HEK293 (cell line): ENCODE data around the gene RPGRIP1L.

Experiments
- CTCF ChIA-PET: fragments of 350-600 bp; formaldehyde crosslinking; extraction: SDS; loops from one replicate; lab custom pipeline; 2021; ENCODE audit warnings: antibody characterized with exemption; lab: Yijun Ruan, JAX
- POLR2A ChIA-PET: fragments of 300-600 bp; formaldehyde crosslinking; extraction: SDS; loops from one replicate; lab custom pipeline; 2020; ENCODE audit warnings: antibody characterized with exemption, inconsistent platforms; lab: Yijun Ruan, JAX
- H3K27ac ChIP-seq: fragments of 200-500 bp; sonication (Bioruptor generic); 2 replicates; pipeline ENCODE4 v1.5.1; 2014; ENCODE audit warnings: low read depth, low read length, control low read depth, inconsistent platforms; ENCODE audit errors: extremely low read depth
- H3K36me3 ChIP-seq, 2 experiments: fragments of 200-500 bp in 1 of 2; sonication (Bioruptor generic) in 1 of 2; 1 replicate in 1 of 2; 2 replicates in 1 of 2; pipeline ENCODE4 v1.5.1; 2014 to 2017; ENCODE audit warnings: inconsistent platforms in 2 of 2, low read length in 2 of 2; ENCODE audit not compliant: control insufficient read depth in 2 of 2, insufficient read depth in 1 of 2
- H3K4me1 ChIP-seq: fragments of 200-500 bp; sonication (Bioruptor generic); 2 replicates; pipeline ENCODE4 v1.5.1; 2014; ENCODE audit warnings: mild to moderate bottlenecking, low read length, inconsistent platforms; ENCODE audit not compliant: control insufficient read depth, insufficient read depth
- H3K4me3 ChIP-seq: 2 replicates; pipeline ENCODE4 v1.5.1; 2011; ENCODE audit warnings: low read depth, mild to moderate bottlenecking, control low read depth, low read length, moderate library complexity
- H3K9me3 ChIP-seq: fragments of 200-500 bp; sonication (Bioruptor generic); 2 replicates; pipeline ENCODE4 v1.5.1; 2014; ENCODE audit warnings: low read depth, low read length, inconsistent platforms; ENCODE audit not compliant: control insufficient read depth, insufficient read depth
- GFI1B ChIP-seq: fragments of 450-650 bp; formaldehyde crosslinking; IDR thresholded peaks from 2 replicates; pipeline ENCODE4 v1.5.1; 2016; ENCODE audit warnings: missing biosample characterization, missing genetic modification characterization
- KLF16 ChIP-seq: fragments of 450-650 bp; formaldehyde crosslinking; IDR thresholded peaks from 2 replicates; pipeline ENCODE4 v1.5.1; 2017; ENCODE audit warnings: missing biosample characterization, missing genetic modification characterization
- KLF9 ChIP-seq: fragments of 450-650 bp; formaldehyde crosslinking; IDR thresholded peaks from 2 replicates; pipeline ENCODE4 v1.5.1; 2016; ENCODE audit warnings: missing biosample characterization, missing genetic modification characterization, low read depth
- MEIS1 ChIP-seq: sonication (generic); formaldehyde crosslinking; IDR thresholded peaks from 2 replicates; pipeline ENCODE4 v1.8.1; 2022; ENCODE audit warnings: missing genetic modification reagents, mild to moderate bottlenecking, borderline replicate concordance
- RBAK ChIP-seq: fragments of 450-650 bp; formaldehyde crosslinking; IDR thresholded peaks from 2 replicates; pipeline ENCODE4 v1.5.1; 2016; ENCODE audit warnings: missing biosample characterization, missing genetic modification characterization
- SALL2 ChIP-seq: fragments of 450-650 bp; formaldehyde crosslinking; IDR thresholded peaks from 2 replicates; pipeline ENCODE4 v1.5.0; 2017; ENCODE audit warnings: missing biosample characterization, mild to moderate bottlenecking, missing genetic modification characterization, borderline replicate concordance
- SETDB1 ChIP-seq: IDR thresholded peaks from one replicate; pipeline ENCODE4 v1.6.1; 2017; ENCODE audit warnings: mild to moderate bottlenecking, low read length, moderate library complexity, mixed read lengths; ENCODE audit not compliant: insufficient read length
- TCF7L2 ChIP-seq: IDR thresholded peaks from 2 replicates; pipeline ENCODE4 v1.6.1; 2011; ENCODE audit warnings: low read depth, mild to moderate bottlenecking, inconsistent platforms, low read length, moderate library complexity, borderline replicate concordance
- TRIM28 ChIP-seq: IDR thresholded peaks from 2 replicates; pipeline ENCODE4 v1.6.1; 2011; ENCODE audit warnings: low read length, control low read depth, borderline replicate concordance
- YY1 ChIP-seq: fragments of 450-650 bp; formaldehyde crosslinking; IDR thresholded peaks from 2 replicates; pipeline ENCODE4 v1.5.1; 2018; ENCODE audit warnings: missing biosample characterization, missing genetic modification characterization
- ZFP69B ChIP-seq: fragments of 450-650 bp; formaldehyde crosslinking; IDR thresholded peaks from 2 replicates; pipeline ENCODE4 v1.5.1; 2016; ENCODE audit warnings: missing biosample characterization, missing genetic modification characterization
- ZNF16 ChIP-seq: fragments of 450-650 bp; formaldehyde crosslinking; IDR thresholded peaks from 2 replicates; pipeline ENCODE4 v1.5.1; 2016; ENCODE audit warnings: low read depth, missing biosample characterization, missing genetic modification characterization
- ZNF184 ChIP-seq: fragments of 450-650 bp; IDR thresholded peaks from 2 replicates; pipeline ENCODE4 v1.5.1; 2018; ENCODE audit warnings: missing biosample characterization, mild to moderate bottlenecking, missing genetic modification characterization
- ZNF211 ChIP-seq: fragments of 450-650 bp; formaldehyde crosslinking; IDR thresholded peaks from 2 replicates; pipeline ENCODE4 v1.5.1; 2016; ENCODE audit warnings: low read depth, missing biosample characterization, missing genetic modification characterization
- ZNF292 ChIP-seq: fragments of 450-650 bp; formaldehyde crosslinking; IDR thresholded peaks from 2 replicates; pipeline ENCODE4 v1.5.1; 2016; ENCODE audit warnings: low read depth, missing biosample characterization, missing genetic modification characterization, borderline replicate concordance
- ZNF311 ChIP-seq: fragments of 450-650 bp; formaldehyde crosslinking; IDR thresholded peaks from 2 replicates; pipeline ENCODE4 v1.5.1; 2017; ENCODE audit warnings: missing biosample characterization, missing genetic modification characterization, borderline replicate concordance
- ZNF37A ChIP-seq: fragments of 450-650 bp; IDR thresholded peaks from 2 replicates; pipeline ENCODE4 v1.5.1; 2018; ENCODE audit warnings: missing biosample characterization, missing genetic modification characterization
- ZNF549 ChIP-seq: fragments of 450-650 bp; IDR thresholded peaks from 2 replicates; pipeline ENCODE4 v1.5.1; 2018; ENCODE audit warnings: missing biosample characterization, missing genetic modification characterization, mild to moderate bottlenecking, inconsistent platforms, moderate library complexity
- ZNF585B ChIP-seq: fragments of 450-650 bp; formaldehyde crosslinking; IDR thresholded peaks from 2 replicates; pipeline ENCODE4 v1.5.1; 2016; ENCODE audit warnings: missing biosample characterization, missing genetic modification characterization
- ZNF677 ChIP-seq: fragments of 450-650 bp; IDR thresholded peaks from 2 replicates; pipeline ENCODE4 v1.5.0; 2018; ENCODE audit warnings: missing biosample characterization, mild to moderate bottlenecking, missing genetic modification characterization, moderate library complexity
- ZNF777 ChIP-seq: fragments of 450-650 bp; formaldehyde crosslinking; IDR thresholded peaks from 2 replicates; pipeline ENCODE4 v1.5.1; 2017; ENCODE audit warnings: missing biosample characterization, missing genetic modification characterization, borderline replicate concordance
- ZNF785 ChIP-seq: fragments of 450-650 bp; formaldehyde crosslinking; IDR thresholded peaks from 2 replicates; pipeline ENCODE4 v1.5.1; 2016; ENCODE audit warnings: missing biosample characterization, missing genetic modification characterization
- TF ChIP-seq, protein P1 (sequence below): fragments of 450-650 bp; formaldehyde crosslinking; IDR thresholded peaks from 2 replicates; pipeline ENCODE4 v1.5.1; 2016; ENCODE audit warnings: missing biosample characterization, missing genetic modification characterization
- TF ChIP-seq, protein P2 (sequence below): fragments of 450-650 bp; formaldehyde crosslinking; IDR thresholded peaks from 2 replicates; pipeline ENCODE4 v1.5.1; 2016; ENCODE audit warnings: missing biosample characterization, missing genetic modification characterization
- TF ChIP-seq, protein P3 (sequence below): fragments of 450-650 bp; IDR thresholded peaks from 2 replicates; pipeline ENCODE4 v1.5.1; 2018; ENCODE audit warnings: missing biosample characterization, missing genetic modification characterization

Gene RPGRIP1L

DNA sequence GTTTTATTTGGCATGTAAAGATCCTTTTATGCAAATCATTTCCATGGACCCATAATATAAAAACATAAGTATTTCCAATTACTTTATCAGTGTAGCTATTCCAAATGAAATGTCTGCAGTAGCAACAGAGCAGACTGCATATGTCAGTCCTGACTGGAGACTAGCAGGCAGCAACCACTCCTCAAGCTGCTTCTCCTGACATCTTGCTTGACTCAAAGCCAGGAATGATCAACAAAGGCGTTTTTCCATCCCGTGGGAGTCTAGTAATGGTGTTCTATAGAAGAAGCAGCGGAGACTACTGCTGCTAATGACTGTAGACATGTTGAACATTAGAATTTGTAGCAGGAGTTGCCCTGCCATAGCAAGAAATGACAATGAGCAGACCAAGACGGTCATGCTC is 127.4 kb downstream of the RPGRIP1L start (continued):
- no peak for TF ChIP-seq YY1 (tag by site-specific recombination)
- TF ChIP-seq, protein P1, sequence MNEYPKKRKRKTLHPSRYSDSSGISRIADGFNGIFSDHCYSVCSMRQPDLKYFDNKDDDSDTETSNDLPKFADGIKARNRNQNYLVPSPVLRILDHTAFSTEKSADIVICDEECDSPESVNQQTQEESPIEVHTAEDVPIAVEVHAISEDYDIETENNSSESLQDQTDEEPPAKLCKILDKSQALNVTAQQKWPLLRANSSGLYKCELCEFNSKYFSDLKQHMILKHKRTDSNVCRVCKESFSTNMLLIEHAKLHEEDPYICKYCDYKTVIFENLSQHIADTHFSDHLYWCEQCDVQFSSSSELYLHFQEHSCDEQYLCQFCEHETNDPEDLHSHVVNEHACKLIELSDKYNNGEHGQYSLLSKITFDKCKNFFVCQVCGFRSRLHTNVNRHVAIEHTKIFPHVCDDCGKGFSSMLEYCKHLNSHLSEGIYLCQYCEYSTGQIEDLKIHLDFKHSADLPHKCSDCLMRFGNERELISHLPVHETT (tag by site-specific recombination) = no peak

DNA sequence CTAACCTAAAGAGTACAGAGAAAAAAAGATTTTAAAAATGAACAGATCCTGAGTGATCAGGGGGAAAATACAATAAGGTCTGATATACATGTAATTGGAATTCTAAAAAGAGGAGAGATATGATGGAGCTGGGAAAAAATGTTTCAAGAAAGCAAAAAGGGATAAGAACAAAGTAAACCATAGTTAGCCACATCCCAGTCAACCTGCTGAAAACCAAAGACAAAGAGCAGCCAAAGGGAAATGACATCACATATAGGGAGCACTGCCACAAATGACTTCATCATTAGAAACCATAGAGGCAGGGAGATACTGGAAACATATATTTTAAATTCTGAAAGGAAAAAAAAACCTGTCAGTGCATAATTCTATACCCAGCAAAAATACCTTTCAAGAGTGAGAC is 131.9 kb downstream of the RPGRIP1L start:
- TF ChIP-seq MEIS1 (CRISPR knock-in tag) = no peak
- TF ChIP-seq KLF16 (tag by site-specific recombination) = no peak
- no peak for TF ChIP-seq KLF9 (tag by site-specific recombination)
- TF ChIP-seq SETDB1 = peak; percentile 57
- TF ChIP-seq ZNF292 = no peak
- no peak for TF ChIP-seq ZNF585B
- TF ChIP-seq ZNF211 (tag by site-specific recombination) = no peak
- H3K4me3 ChIP-seq = no peak overlapping the region
- ChIA-PET POLR2A (no interaction called here), CTCF (no interaction called here)
- no peaks in the 10 kb centered on the region for H3K4me1 ChIP-seq
- H3K36me3 ChIP-seq = no peaks in the 10 kb centered on the region
- no peak overlapping the region for H3K27ac ChIP-seq
- no peaks in the 10 kb centered on the region for H3K9me3 ChIP-seq

DNA sequence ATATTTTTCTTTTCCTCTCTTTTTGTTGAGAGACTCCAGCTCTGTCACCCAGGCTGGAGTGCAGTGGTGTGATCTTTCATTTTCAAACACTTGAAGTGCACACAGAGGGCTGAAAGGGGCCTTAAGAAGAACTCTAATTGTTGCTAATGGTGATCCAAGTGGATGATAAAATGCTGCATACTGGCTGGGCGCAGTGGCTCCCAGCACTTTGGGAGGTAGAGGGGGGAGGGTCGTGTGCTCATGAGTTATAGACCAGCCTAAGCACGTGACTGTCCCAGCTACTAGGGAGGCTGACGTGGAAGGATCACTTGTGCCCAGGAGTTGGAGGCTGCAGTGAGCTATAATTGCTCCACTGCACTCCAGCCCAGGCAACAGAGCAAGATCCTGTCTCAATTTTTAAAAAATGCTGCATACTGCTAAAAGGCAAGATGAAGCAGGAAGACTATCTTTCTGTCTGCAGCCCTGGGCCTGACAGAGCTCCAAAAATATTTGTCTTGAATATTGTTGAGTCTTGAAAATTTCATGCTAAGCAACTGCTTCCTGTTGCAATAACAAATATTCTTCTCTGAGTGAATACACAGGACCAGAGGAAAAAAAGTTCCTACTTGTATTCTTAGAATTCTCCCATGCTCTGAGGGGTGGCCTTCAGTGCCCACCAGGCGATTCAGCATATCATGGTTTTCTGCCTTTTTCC is 137.0 kb downstream of the RPGRIP1L start:
- H3K4me1 ChIP-seq = no peaks in the 10 kb centered on the region
- H3K27ac ChIP-seq = no peak overlapping the region
- TF ChIP-seq, protein P2, sequence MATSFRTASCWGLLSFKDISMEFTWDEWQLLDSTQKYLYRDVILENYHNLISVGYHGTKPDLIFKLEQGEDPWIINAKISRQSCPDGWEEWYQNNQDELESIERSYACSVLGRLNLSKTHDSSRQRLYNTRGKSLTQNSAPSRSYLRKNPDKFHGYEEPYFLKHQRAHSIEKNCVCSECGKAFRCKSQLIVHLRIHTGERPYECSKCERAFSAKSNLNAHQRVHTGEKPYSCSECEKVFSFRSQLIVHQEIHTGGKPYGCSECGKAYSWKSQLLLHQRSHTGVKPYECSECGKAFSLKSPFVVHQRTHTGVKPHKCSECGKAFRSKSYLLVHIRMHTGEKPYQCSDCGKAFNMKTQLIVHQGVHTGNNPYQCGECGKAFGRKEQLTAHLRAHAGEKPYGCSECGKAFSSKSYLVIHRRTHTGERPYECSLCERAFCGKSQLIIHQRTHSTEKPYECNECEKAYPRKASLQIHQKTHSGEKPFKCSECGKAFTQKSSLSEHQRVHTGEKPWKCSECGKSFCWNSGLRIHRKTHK (tag by site-specific recombination) = no peak
- TF ChIP-seq ZFP69B (no peak), ZNF777 (tag by site-specific recombination) (no peak), TRIM28 (no peak), ZNF549 (tag by site-specific recombination) (no peak), ZNF16 (tag by site-specific recombination) (no peak), ZNF677 (tag by site-specific recombination) (no peak), ZNF785 (no peak), RBAK (tag by site-specific recombination) (no peak), MEIS1 (CRISPR knock-in tag) (no peak), ZNF311 (tag by site-specific recombination) (no peak), TCF7L2 (no peak), ZNF184 (tag by site-specific recombination) (no peak), GFI1B (tag by site-specific recombination) (no peak), SALL2 (tag by site-specific recombination) (no peak), ZNF37A (tag by site-specific recombination) (no peak)
- TF ChIP-seq, protein P3, sequence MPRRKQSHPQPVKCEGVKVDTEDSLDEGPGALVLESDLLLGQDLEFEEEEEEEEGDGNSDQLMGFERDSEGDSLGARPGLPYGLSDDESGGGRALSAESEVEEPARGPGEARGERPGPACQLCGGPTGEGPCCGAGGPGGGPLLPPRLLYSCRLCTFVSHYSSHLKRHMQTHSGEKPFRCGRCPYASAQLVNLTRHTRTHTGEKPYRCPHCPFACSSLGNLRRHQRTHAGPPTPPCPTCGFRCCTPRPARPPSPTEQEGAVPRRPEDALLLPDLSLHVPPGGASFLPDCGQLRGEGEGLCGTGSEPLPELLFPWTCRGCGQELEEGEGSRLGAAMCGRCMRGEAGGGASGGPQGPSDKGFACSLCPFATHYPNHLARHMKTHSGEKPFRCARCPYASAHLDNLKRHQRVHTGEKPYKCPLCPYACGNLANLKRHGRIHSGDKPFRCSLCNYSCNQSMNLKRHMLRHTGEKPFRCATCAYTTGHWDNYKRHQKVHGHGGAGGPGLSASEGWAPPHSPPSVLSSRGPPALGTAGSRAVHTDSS (tag by site-specific recombination) = no peak
- no peaks in the 10 kb centered on the region for H3K9me3 ChIP-seq
- POLR2A ChIA-PET = no interaction called here
- H3K4me3 ChIP-seq = no peak overlapping the region
- CTCF ChIA-PET = interaction anchor here (0.6 to 1.1 kb wide), 3 partner anchors 145 to 1903 kb away, joined by 3 to 8 read pairs (median 3); no protein-coding TSS in a partner anchor
- no peaks in the 10 kb centered on the region for H3K36me3 ChIP-seq
